Measurements from ENCODE around the gene SERPINA3.

DNA sequence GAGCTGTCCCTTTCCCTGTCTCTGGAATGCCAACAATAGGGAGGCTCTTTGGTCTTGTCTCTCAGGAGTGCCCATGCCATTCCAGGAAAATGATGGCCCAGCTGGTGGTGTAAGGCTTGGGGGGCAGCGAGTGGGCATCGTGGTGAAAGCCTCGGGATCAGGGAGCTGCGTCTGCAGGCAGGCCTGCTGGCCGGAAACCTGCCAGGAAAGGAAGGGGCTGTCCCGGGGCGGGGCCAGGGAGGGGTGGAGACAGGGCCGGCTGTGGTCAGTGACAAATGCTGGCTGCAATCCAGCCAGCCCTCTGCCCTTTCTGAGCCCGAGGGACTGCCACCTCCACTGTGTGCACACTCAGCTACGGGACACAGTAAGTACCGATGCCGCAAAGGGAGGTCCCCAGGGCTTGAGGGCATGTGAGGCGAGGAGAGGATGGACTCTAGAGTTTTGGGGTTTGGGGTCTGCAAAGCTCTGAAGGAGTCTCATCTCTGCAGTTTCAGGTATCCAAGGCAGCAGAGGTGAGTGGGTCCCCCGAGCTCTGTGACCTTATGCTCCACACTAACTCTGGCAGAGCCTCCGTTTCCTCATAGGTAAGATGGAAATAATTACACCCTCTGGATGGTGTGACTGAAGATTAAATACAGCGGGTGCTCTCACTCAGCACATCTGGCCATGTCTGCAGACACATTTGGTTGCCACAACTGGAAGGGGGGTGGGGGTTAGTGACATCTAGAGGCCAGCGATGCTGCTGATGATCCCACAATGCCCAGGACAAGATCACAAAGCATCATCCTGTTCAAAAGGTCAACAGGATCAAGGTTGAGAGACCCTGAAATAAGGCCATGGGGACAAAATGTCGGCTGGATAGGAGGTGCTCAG lies 30.8 kb upstream of the SERPINA3 start, which contains the start of gene SERPINA5:
- TF ChIP-seq, protein P1, sequence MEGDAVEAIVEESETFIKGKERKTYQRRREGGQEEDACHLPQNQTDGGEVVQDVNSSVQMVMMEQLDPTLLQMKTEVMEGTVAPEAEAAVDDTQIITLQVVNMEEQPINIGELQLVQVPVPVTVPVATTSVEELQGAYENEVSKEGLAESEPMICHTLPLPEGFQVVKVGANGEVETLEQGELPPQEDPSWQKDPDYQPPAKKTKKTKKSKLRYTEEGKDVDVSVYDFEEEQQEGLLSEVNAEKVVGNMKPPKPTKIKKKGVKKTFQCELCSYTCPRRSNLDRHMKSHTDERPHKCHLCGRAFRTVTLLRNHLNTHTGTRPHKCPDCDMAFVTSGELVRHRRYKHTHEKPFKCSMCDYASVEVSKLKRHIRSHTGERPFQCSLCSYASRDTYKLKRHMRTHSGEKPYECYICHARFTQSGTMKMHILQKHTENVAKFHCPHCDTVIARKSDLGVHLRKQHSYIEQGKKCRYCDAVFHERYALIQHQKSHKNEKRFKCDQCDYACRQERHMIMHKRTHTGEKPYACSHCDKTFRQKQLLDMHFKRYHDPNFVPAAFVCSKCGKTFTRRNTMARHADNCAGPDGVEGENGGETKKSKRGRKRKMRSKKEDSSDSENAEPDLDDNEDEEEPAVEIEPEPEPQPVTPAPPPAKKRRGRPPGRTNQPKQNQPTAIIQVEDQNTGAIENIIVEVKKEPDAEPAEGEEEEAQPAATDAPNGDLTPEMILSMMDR (IDR thresholded peaks at IDR 0.05), result no peak
- no peak for TF ChIP-seq ELF4 (CRISPR knock-in tag; IDR thresholded peaks at IDR 0.05; ENCODE audit: low read depth)
- 0 out of 2 replicates have a peak, but pooled peaks have one; percentile 33 for TF ChIP-seq SP1 (CRISPR knock-in tag; conservative IDR thresholded peaks at IDR 0.05)
- TF ChIP-seq CBFB (CRISPR knock-in tag; IDR thresholded peaks at IDR 0.05; ENCODE audit: low read depth), result no peak
- TF ChIP-seq ZNF121 (CRISPR knock-in tag; IDR thresholded peaks at IDR 0.05), result no peak
- TF ChIP-seq, protein P2, sequence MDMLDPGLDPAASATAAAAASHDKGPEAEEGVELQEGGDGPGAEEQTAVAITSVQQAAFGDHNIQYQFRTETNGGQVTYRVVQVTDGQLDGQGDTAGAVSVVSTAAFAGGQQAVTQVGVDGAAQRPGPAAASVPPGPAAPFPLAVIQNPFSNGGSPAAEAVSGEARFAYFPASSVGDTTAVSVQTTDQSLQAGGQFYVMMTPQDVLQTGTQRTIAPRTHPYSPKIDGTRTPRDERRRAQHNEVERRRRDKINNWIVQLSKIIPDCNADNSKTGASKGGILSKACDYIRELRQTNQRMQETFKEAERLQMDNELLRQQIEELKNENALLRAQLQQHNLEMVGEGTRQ (CRISPR knock-in tag; IDR thresholded peaks at IDR 0.05), result no peak
- no peak for TF ChIP-seq JUN (CRISPR knock-in tag; IDR thresholded peaks at IDR 0.05)
- TF ChIP-seq, protein P3, sequence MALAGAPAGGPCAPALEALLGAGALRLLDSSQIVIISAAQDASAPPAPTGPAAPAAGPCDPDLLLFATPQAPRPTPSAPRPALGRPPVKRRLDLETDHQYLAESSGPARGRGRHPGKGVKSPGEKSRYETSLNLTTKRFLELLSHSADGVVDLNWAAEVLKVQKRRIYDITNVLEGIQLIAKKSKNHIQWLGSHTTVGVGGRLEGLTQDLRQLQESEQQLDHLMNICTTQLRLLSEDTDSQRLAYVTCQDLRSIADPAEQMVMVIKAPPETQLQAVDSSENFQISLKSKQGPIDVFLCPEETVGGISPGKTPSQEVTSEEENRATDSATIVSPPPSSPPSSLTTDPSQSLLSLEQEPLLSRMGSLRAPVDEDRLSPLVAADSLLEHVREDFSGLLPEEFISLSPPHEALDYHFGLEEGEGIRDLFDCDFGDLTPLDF (CRISPR knock-in tag; IDR thresholded peaks at IDR 0.05), result no peak
- TF ChIP-seq, protein P4, sequence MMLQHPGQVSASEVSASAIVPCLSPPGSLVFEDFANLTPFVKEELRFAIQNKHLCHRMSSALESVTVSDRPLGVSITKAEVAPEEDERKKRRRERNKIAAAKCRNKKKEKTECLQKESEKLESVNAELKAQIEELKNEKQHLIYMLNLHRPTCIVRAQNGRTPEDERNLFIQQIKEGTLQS (CRISPR knock-in tag; conservative IDR thresholded peaks at IDR 0.05), result no peak
- no peak for TF ChIP-seq CREB1 (CRISPR knock-in tag; IDR thresholded peaks at IDR 0.05)
- TF ChIP-seq, protein P5, sequence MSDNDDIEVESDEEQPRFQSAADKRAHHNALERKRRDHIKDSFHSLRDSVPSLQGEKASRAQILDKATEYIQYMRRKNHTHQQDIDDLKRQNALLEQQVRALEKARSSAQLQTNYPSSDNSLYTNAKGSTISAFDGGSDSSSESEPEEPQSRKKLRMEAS (CRISPR knock-in tag; IDR thresholded peaks at IDR 0.05), result peak; percentile 63; the same call in 1 of the 2 replicates
